Activated CD8-positive, alpha-beta memory T cell treated with anti-CD3 and anti-CD28 coated beads, Interleukin-2, amount 50 U/mL, for 48 hours (primary cell): ENCODE measurements around the gene KDELR3.

Experiments used
- DNase-seq: peaks from one replicate; pipeline ENCODE4 v3.0.0-alpha.2; 2020

KDELR3 gene

DNA sequence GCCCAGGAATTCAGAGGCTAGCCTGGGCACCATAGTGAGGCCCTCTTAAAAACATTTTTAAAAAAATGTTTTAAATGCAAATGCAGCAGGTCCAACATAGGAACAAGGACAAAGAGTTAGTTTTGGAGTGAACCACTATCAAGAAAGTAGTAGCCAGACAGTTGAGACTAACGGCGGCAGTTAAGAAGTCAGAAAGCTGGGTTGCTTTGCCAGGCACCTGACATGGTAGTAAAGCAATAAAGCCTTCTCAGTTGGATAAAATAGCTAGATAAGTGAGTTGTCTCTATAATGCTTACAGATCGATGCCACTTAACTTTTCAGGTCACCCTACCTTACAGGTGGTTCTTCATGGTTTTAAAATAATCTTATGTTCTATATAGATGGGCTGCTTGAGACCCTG is 55.1 kb downstream of the KDELR3 start:
- no peak for DNase-seq

DNA sequence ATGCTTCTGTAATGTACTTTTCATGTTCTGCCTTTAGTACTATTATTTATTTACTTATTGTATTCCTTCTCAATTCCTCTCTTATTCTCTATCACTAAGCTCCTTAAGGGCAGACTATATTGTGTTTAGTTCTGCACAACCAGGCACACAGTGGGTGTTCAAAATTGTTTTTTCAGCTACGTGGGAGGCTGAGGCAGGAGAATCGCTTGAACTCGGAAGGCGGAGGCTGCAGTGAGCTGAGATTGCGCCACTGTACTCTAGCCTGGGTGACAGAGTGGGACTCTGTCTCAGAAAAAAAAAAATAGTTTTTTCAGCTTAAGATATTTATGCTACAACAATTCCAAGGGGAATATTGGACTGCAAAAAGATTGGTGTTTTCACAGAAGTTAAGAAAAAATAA is 55.6 kb downstream of the KDELR3 start:
- DNase-seq = no peak

DNA sequence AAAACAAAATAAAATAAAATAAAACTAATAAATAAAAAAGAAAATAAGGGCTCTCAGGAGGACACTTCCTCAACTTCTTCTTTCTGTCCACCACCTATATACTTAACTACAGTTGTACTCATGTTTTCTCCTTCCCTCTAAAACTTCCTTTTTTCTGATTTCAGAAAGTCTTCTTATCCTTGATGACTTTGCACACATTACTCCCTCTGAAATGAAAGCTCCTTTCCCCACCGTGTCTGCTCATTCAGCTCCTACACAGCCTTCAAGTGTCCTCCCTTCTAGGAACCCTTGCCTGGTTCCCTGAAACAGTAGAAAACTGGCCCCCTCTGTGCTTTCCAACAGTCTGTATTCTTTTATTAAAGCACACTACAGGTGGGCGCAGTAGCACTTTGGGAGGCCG is 56.5 kb downstream of the KDELR3 start:
- DNase-seq = no peak

DNA sequence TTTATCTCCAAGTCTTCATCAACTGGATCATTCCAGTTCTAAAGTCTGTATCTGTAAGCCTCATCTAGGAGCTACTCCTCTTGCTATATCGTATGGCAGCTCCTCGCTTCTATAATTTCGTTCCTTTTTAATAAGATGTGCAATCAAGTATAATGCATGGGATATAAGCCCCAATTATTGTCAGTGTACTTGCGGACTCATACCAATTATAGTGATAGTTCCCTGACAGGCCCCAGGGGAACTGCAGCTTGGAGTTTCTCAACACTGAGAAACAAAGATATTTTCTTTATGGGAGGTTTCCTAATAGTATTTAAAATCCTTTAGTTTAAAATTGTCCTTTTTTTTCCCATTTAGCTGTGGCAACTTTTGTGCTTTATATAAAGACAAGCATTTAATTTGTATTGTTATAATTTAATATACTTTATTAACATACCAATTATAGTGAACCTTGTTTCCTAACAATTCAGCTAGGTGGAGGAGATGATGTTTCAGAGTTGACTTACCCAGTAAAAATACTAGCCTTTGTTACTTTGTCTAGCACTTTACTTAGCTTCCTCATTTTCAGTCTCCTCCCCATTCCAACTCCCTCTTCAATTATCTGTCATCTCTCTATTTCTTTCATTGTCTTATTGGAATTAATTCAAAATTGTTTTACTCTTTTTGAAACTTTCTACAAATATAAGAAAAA is 63.5 kb downstream of the KDELR3 start:
- no peak for DNase-seq
